Testis (tissue), 3 donors: ENCODE measurements around the gene C9orf152. TPM values are rescaled to one million over a fixed set of nuclear protein-coding genes. Genes with fewer than 3 reads are reported as not detected.

Experiments
- DNase-seq: peaks from one replicate; pipeline ENCODE4 v3.0.0-alpha.2; 2019
- H3K27ac ChIP-seq, 2 donors: fragments of 200-600 bp; sonication (generic); one replicate each; pipeline ENCODE4 v1.5.1; 2019
- H3K27me3 ChIP-seq: fragments of 200-600 bp; sonication (generic); one replicate; pipeline ENCODE4 v1.5.1; 2019
- H3K36me3 ChIP-seq: fragments of 200-600 bp; sonication (generic); one replicate; pipeline ENCODE4 v1.5.1; 2017; ENCODE audit warnings: low read depth; ENCODE audit errors: missing control alignments
- H3K4me1 ChIP-seq: fragments of 200-600 bp; sonication (generic); one replicate; pipeline ENCODE4 v1.5.1; 2019
- H3K4me3 ChIP-seq, 2 donors: fragments of 200-600 bp; sonication (generic); one replicate each; pipeline ENCODE4 v1.5.1; 2017 to 2019
- H3K9me3 ChIP-seq: fragments of 200-600 bp; sonication (generic); one replicate; pipeline ENCODE4 v1.5.1; 2017
- POLR2A ChIP-seq: fragments of 450-650 bp; IDR thresholded peaks from one replicate; pipeline ENCODE4 v1.6.1; 2017; ENCODE audit warnings: antibody characterized with exemption, mild to moderate bottlenecking, moderate library complexity
- WGBS, 2 donors: methylation state at CpG; one replicate each; pipeline ENCODE4 v1.1.5; 2018; 5-methylcytosine and 5-hydroxymethylcytosine counted together
- intact Hi-C: fragments of 100-400 bp; cut with DNase I; formaldehyde crosslinking; loops from one replicate; pipeline ENCODE4 v1.15.1; 2023; ENCODE audit warnings: low total_unique reads
- polyA plus RNA-seq: library from polyadenylated mRNA; stranded (reverse); fragments of 350-450 nt; fragmentation: Illumina TruSeq; extraction: RNeasy Lipid Tissue Mini Kit (QIAGEN cat#74804); gene quantifications from one replicate; pipeline ENCODE4 v1.2.3, GENCODE V29; 2014; ENCODE audit warnings: low read depth, low replicate concordance; ENCODE audit not compliant: insufficient read depth
- total RNA-seq, 2 donors: library from RNA; depleted of rRNA; stranded (reverse); fragments of >200 nt; gene quantifications; one replicate each; pipeline ENCODE4 v1.2.3, GENCODE V29; 2016
- TF ChIP-seq, protein P1 (sequence below), 3 experiments: fragments of 450-650 bp in 2 of 3; fragments of 200-600 bp in 1 of 3; sonication (generic) in 1 of 3; IDR thresholded peaks; one replicate each; pipeline ENCODE4 v1.5.1; 2016 to 2019; ENCODE audit warnings: antibody characterized with exemption in 3 of 3, mild to moderate bottlenecking in 2 of 3, moderate library complexity in 1 of 3

The C9orf152 gene
- total and polyA plus RNA-seq, 3 donors from 2014 or later: not detected

DNA sequence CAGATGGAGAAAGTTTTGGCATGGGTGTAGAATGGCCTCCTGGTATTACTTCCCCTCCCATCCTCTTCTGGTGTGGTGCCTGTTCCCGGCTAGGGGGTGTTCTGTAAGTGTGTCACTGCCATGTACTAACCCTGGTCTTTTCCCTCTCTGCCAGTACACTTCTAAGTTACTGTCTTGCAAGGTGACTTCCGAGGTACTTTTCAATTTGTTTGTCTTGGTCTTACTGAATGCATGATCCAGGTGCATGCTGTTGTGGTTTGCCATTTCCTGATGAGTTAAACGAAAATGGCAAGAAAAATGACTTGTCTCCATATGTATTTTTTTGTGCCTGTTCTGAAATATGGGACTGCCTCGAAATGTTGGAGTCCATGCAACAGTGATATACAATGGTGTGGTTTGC lies 46.0 kb downstream of the C9orf152 start:
- no peak overlapping the region for H3K27ac ChIP-seq
- H3K4me3 ChIP-seq: no peak overlapping the region
- no peaks in the 10 kb centered on the region for H3K4me1 ChIP-seq
- intact Hi-C loops: no loop called here
- no peak for TF ChIP-seq POLR2A
- TF ChIP-seq, protein P1, sequence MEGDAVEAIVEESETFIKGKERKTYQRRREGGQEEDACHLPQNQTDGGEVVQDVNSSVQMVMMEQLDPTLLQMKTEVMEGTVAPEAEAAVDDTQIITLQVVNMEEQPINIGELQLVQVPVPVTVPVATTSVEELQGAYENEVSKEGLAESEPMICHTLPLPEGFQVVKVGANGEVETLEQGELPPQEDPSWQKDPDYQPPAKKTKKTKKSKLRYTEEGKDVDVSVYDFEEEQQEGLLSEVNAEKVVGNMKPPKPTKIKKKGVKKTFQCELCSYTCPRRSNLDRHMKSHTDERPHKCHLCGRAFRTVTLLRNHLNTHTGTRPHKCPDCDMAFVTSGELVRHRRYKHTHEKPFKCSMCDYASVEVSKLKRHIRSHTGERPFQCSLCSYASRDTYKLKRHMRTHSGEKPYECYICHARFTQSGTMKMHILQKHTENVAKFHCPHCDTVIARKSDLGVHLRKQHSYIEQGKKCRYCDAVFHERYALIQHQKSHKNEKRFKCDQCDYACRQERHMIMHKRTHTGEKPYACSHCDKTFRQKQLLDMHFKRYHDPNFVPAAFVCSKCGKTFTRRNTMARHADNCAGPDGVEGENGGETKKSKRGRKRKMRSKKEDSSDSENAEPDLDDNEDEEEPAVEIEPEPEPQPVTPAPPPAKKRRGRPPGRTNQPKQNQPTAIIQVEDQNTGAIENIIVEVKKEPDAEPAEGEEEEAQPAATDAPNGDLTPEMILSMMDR (IDR thresholded peaks at IDR 0.05): no peak
- DNase-seq: no peak
- H3K9me3 ChIP-seq: no peaks in the 10 kb centered on the region
- no peaks in the 10 kb centered on the region for H3K27me3 ChIP-seq
- WGBS, 2 donors: 82 to 92% methylated on average over 4 of the region's 4 CpGs
- no peaks in the 10 kb centered on the region for H3K36me3 ChIP-seq

DNA sequence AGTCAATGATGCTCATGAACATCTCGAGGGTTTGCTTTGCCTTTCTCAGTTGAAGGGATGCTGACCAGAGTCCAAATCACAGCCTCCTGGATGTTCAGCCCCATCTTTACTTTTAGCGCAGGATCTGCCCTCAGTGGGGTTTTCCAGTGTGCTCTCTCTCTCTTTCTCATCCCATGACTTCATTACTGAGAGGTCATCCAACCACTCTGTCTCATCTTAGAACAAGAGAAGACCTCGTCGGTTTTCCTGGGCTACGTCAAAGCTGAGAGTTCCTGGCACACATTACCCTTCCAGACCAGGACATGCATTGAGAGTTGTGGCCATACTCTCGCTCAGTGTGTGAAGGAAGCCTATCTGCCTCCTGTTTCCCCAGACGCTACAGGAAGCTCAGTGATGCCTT lies 47.3 kb downstream of the C9orf152 start:
- 79 to 91% methylated on average over 5 to 7 of the region's 7 CpGs for WGBS, 2 donors
- no peaks in the 10 kb centered on the region for H3K4me1 ChIP-seq
- intact Hi-C loops: no loop called here
- H3K36me3 ChIP-seq: no peaks in the 10 kb centered on the region
- H3K27ac ChIP-seq: no peak overlapping the region
- no peak for TF ChIP-seq POLR2A
- TF ChIP-seq, protein P1 (IDR thresholded peaks at IDR 0.05): no peak
- H3K9me3 ChIP-seq: no peaks in the 10 kb centered on the region
- no peaks in the 10 kb centered on the region for H3K27me3 ChIP-seq
- no peak overlapping the region for H3K4me3 ChIP-seq
- DNase-seq: no peak

DNA sequence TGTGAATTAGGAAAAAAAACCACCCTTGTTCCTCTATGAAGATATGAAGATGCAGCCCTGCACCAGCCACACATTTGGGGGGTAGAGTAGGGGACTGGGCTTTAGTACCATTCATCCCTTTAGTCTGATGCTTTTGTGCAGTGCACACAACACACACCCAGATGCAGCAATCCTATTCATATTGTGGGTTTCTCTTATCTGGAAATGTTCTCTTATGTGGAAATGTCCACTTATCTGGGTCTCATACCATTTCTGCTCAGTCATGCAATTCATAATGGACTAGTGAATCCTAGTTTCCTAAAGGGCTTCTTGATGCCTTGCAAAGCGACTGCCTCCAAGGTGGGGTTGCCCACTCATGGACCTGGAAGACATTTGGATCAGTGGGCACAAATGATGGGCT lies 47.8 kb downstream of the C9orf152 start:
- Histone ChIP-seq H3K27me3 (no peaks in the 10 kb centered on the region), H3K4me3 (no peak overlapping the region), H3K27ac (no peak overlapping the region), H3K9me3 (no peaks in the 10 kb centered on the region), H3K4me1 (no peaks in the 10 kb centered on the region), H3K36me3 (no peaks in the 10 kb centered on the region)
- DNase-seq: no peak
- WGBS, 2 donors: 87 to 100% methylated on average over 1 of the region's 1 CpG
- TF ChIP-seq, protein P1 (IDR thresholded peaks at IDR 0.05): no peak
- TF ChIP-seq POLR2A: no peak
- intact Hi-C loops: no loop called here

DNA sequence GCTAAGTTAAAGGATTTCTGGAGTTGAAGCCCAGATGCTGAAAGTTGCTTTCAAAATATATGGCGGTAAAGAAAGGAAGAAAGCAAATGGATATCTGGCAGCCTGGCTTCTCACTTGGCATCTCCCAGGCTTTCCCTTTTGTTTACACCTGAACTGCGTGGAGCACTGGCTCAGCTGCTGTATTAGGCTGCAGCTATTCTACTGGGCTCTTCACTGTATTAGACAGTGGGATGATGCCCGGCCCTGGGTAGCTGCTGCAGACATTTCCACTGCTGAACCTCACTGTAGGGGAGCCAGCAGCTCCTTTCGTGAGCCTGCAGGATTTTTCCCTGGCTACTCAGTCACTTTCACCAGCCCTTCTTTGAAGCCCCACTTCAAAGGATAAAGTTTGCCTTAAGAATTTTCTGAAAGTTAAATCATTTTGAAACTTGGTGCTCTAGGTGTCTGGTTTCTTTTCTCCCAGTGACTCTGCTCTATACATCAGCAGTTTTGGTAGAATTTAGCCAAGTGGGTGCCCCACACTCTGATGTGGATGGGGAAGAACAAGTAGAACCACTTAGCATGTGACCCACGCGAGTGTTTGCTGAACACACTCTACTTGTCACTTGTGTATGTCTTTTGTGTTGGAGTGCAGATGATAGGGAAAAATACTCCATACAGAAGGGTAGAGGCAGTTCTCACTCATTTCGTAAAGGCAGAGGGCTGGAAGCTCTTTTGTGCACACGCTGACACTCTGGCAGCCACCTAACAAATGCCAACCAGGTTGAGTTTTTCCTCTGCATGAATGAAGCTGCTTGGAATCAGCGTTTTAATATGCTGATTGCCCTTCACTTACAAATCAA lies 49.9 kb downstream of the C9orf152 start:
- intact Hi-C loops: loop anchor here (2.0 kb wide), 1 partner anchor 253 kb away; no protein-coding TSS in a partner anchor
- no peak for DNase-seq
- H3K4me1 ChIP-seq: no peaks in the 10 kb centered on the region
- TF ChIP-seq POLR2A: no peak
- TF ChIP-seq, protein P1 (IDR thresholded peaks at IDR 0.05): no peak
- H3K36me3 ChIP-seq: no peaks in the 10 kb centered on the region
- WGBS, 2 donors: 72 to 75% methylated on average over 9 of the region's 9 CpGs
- H3K4me3 ChIP-seq: no peak overlapping the region
- H3K9me3 ChIP-seq: no peaks in the 10 kb centered on the region
- no peaks in the 10 kb centered on the region for H3K27me3 ChIP-seq
- H3K27ac ChIP-seq: no peak overlapping the region

DNA sequence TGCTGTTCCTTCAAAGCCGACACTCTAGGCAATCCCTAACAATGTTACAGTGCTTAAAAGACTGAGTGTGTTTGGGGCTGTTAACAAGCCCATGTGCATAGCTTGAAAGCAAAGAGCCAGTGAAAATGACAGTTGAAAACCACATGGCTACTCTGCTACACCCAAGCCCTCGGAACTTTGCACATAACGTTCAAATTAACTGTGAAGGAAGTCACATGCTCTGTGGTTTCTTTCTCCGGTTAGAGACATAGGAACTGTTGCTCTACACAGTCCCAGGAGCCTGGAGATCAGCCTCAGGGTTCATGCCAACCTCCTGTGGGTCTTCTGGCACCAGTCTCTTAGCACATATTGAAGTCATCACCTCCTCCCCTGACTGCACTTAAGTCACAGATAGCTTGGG lies 51.1 kb downstream of the C9orf152 start:
- H3K27ac ChIP-seq: no peak overlapping the region
- H3K36me3 ChIP-seq: no peaks in the 10 kb centered on the region
- no peaks in the 10 kb centered on the region for H3K9me3 ChIP-seq
- intact Hi-C loops: loop anchor here (2.0 kb wide), 1 partner anchor 252 kb away; no protein-coding TSS in a partner anchor
- TF ChIP-seq, protein P1 (IDR thresholded peaks at IDR 0.05): no peak
- no peak for TF ChIP-seq POLR2A
- H3K4me3 ChIP-seq: no peak overlapping the region
- no peaks in the 10 kb centered on the region for H3K4me1 ChIP-seq
- no peak for DNase-seq
- 51 to 53% methylated on average over 4 of the region's 4 CpGs for WGBS, 2 donors
- H3K27me3 ChIP-seq: no peaks in the 10 kb centered on the region
